Vagina (tissue), 2 donors: ENCODE data around the gene TANGO2.

Experiments
- POLR2AphosphoS5 ChIP-seq, 2 donors: sonication (generic); formaldehyde crosslinking; IDR thresholded peaks; one replicate each; pipeline ENCODE4 v1.9.0; 2017; ENCODE audit warnings: antibody characterized with exemption in 2 of 2, mild to moderate bottlenecking in 2 of 2, low read depth in 1 of 2; ENCODE audit not compliant: insufficient read depth in 1 of 2
- TF ChIP-seq, protein P1 (sequence below), 3 experiments: fragments of 450-650 bp in 2 of 3; fragments of 200-600 bp in 1 of 3; sonication (generic) in 1 of 3; IDR thresholded peaks; one replicate each; pipeline ENCODE4 v1.5.1; 2017 to 2019; ENCODE audit warnings: antibody characterized with exemption in 3 of 3, mild to moderate bottlenecking in 2 of 3, moderate library complexity in 2 of 3

DNA sequence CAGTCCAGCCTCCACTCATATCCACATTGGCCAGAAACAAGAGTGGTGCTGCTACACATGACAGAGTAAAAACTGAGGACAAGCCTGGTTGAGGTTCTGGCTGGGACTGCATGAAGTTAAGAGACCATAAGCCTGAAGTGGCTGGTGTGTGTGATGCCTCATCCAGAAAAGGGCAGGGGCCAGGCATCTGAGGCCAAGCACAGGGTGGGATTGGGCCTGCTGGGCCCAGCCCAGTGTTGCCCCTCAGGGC lies 29.6 kb upstream of the TANGO2 start:
- TF ChIP-seq, protein P1, sequence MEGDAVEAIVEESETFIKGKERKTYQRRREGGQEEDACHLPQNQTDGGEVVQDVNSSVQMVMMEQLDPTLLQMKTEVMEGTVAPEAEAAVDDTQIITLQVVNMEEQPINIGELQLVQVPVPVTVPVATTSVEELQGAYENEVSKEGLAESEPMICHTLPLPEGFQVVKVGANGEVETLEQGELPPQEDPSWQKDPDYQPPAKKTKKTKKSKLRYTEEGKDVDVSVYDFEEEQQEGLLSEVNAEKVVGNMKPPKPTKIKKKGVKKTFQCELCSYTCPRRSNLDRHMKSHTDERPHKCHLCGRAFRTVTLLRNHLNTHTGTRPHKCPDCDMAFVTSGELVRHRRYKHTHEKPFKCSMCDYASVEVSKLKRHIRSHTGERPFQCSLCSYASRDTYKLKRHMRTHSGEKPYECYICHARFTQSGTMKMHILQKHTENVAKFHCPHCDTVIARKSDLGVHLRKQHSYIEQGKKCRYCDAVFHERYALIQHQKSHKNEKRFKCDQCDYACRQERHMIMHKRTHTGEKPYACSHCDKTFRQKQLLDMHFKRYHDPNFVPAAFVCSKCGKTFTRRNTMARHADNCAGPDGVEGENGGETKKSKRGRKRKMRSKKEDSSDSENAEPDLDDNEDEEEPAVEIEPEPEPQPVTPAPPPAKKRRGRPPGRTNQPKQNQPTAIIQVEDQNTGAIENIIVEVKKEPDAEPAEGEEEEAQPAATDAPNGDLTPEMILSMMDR (IDR thresholded peaks at IDR 0.05), result no peak
- TF ChIP-seq POLR2AphosphoS5 (IDR thresholded peaks at IDR 0.05; ENCODE audit: insufficient read depth in 1 of 2, low read depth in 1 of 2), result no peak
